Stimulated activated CD4-positive, alpha-beta T cell treated with anti-CD3 and anti-CD28 coated beads, Interleukin-12 subunit alpha, Interleukin-12 subunit beta, amount 100 ng/mL, for 48 hours (primary cell): ENCODE data around the gene MAPK6.

Experiments
- DNase-seq, 3 donors: peaks; one replicate each; pipeline ENCODE4 v3.0.0-alpha.2; 2020; ENCODE audit warnings: low read depth in 2 of 3, low spot score in 1 of 3

The MAPK6 gene

DNA sequence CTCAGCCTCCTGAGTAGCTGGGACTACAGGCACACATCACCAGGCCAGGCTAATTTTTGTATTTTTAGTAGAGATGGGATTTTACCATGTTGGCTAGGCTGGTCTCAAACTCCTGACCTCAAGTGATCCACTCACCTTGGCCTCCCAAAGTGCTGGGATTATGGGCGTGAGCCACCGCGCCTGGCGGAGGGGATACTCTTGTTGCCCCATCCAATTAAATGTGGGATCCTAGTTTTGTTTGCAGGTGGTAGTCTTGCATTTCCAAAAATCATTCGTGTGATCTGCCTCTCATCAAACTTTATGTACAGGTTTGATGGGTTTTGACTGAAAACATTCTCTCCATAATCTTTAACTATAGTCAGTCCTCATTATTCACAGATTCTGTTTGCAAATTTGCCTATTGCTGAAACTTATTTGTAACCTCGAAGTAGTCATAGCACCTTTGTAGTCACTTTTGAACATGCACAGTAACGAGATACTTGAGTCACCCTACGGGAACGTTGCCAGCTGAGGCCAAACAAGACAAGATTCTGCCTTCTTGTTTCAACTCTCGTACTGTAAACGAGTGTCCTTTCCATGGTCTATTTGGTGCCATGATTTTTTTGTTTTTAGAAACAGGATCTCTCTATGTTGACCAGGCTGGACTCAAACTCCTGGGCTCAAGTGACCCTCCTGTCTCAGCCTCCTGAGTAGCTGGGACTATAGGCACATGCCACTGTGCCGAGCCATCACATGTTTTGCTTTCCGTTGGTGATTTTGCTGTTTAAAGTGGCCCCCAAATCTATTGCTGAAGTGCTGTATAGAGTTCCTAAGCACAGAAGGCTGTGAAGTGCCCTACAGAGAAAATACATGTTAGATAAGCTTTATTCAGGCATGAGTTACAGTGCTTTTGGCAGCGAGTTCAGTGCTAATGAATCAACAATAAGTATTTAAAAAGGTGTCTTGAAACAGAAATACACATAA is 8.1 kb upstream of the MAPK6 start:
- peak; percentile 64 to 72 (median 66) for DNase-seq

DNA sequence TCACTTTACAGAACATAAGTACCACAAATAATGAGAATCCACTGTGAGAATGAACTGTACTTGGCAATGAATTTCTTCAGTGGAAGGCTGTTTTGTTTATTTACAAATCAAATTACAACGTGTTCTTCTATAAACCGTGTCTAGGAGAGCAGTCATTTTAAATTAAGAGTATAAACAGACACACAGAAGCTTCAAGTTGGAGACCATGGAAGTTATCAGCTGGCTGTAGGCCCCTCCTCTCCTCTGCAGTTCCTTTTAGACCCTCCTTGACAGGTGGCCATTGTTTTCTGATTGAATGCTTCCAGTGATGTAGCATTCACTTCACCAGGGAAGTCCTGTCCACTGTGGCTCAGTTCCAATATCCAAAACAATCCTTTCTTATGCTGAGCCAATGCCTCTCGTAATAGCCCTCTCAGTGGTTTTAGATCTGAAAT is 7.3 kb upstream of the MAPK6 start:
- DNase-seq: no peak

DNA sequence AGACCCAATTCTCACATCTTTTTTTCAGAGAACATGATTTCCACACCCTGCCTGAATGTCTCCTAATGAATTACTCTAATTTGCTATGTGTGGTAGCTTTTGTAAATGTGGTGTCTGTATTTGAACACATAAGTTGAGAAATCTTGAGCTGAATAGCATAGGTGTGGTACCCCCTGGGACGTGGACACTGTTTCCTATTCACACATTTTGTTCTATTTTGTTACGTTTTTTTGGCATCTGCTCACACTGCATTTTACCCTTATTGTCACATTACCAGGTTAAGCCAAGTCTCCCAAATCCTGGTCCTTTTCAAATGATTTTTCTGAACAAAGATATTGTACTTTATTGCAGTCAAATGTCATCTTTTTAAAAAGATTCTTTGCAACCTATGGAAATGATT is 6.8 kb upstream of the MAPK6 start:
- no peak for DNase-seq

DNA sequence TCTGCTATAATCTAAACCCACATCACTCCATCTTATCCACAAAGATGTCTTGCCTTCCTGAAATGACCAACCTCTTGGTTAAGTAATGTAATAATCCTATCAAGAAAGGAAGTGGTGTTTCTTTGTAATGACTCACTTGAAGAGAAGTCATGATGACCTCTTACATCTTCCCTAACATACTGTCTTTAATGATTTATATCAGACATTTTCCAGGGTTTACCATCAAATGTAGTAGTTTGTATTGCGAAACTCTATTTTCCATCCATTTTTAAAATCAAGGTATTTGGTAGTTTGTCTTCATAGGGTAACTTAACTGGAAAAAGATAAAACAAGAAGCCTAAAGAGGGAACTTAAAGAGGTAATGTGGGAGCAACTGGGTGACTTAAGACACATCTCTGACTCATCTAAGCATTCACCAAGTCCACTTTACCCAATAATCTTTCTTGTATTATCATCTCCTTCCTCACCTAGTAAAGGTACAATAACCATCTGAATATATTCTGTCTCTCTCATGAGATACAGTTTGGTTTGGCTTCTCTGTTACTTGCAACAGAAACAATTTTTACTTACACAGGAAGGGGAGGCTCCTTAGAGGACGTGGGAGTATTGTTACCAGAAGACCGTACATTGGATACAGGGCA is 5.7 kb upstream of the MAPK6 start:
- no peak for DNase-seq

DNA sequence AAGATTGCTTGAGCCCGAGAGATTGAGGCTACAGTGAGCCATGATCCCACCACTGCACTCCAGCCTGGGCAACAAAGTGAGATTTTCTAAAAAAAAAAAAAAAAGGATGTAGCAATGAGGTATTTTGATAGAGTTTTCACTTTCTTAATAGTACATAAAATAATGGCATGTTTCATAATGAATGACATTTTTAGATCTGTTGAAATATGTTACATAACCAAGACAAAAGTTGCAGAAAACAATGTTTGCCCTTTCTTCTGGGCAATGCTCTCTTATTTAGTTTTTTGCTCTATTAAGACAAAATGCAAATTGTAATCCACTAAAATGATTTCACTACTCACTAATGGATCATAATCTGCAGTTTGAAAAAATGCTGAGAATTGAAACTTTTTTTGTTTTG is 4.4 kb upstream of the MAPK6 start:
- no peak for DNase-seq

DNA sequence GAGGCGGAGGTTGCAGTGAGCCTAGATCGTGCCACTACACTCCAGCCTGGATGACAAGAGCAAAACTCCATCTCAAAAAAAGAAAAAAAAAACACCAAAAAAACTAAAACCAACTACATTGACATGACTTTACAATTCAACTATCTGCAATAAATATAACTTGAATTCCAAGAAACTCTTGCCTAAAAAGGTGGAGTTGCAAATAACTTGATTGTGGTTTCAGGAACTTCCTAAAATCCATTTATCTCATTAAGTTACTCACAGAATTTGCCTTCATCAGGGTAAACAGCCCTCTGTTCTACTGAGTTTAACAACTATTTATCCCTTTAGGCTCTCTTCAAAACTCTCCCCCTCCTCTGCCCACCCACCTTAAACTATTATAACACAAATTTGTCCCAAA is 2.7 kb upstream of the MAPK6 start:
- no peak for DNase-seq

DNA sequence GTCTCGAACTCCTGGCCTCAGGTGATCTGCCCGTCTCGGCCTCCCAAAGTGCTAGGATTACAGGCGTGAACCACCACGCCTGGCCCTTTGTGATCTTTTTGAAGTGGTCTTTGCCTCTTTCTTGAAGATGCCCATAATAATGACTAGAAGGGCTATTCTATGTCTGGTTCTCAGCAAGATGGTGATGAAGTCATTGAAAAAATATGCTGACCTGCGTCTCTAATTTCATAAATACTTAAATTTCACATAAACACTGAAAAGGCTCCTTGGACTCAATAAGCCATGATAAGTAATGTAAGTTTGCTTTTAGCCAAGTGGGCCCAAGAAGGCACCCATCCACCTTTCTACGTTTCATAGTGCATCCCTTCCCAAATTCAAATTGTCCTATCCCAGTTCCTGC is 775 bp upstream of the MAPK6 start:
- DNase-seq: no peak

DNA sequence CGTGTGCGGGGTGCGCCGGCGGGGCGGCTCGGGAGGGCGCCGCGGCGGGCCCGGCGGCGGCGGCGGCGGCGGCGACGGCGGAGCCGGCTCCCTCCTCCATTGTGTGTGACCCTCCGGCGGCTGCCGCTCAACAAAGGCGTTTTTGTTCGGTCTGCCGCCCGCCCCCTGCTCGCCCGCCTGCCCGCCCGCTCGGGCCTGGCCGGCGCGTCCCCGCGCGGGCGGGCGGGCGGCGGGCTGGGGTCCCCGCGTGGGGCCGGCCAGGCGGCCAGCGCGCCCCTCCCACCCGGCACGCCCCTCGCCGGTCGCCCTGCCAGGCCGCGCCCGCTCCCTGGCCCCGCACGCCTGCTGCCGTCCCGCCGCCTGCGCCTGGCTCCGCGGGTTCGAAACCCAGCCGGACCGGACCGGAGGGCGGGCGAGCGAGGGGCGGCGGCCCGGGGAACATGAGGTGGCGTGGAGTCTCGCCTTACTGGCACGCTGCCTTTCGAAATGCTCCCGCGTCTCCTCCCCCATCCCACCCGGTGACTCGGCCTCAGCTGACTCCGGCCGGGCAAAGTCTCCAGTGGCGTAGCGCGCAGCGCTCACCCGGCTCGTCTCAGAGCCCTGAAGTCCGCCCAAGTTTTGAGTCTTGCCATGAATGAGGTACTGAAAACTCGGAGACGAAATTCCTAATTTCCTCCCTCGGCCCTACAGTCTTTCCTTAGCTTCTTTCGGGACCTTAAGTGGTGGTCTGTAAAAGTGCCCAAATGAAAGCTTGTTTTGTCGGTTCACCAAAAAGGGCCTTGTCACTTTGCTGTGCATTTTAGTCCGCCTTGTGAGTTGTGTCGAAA is 588 bp downstream of the MAPK6 start:
- peak; percentile 48 to 58 (median 52) for DNase-seq

DNA sequence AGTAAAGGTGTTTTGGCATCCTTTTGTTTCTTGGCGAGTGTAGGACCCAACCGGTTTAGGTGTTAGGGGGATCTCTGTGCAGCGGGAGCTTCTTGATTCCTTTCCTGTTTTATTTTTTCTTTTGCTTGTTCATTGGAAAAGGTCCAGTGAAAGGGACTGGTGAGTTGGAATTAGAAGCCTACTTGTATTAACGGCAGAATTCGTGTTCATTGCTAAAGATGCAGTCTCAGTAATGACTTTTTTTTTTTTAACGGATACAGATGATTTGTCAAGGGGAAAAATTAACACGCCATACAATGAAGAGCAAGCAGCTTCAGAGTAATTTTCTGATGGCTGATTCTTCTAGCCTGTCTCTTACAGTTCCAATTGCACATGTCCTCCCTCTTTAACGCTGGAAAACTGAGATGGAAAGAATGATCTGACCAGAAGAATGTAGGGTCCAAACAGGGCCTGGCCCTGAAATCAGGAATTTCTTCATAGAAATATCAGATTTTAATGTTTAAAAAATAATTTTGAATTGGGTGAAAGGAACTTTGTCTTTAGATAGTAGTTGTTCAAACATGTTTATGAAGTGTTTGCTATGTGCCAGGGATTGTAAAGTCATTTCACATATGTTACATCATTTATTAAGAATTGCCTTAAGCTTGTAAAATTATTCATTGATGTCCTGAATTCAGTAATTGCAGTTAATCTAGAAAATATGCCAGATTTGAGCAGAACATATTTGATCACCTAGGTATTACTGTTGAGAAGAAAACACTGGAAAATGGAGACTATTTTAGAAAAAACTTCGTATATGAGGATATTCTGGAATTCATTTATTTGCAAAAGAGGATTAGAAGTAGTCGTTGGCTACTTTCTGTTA is 1.4 kb downstream of the MAPK6 start:
- no peak for DNase-seq

DNA sequence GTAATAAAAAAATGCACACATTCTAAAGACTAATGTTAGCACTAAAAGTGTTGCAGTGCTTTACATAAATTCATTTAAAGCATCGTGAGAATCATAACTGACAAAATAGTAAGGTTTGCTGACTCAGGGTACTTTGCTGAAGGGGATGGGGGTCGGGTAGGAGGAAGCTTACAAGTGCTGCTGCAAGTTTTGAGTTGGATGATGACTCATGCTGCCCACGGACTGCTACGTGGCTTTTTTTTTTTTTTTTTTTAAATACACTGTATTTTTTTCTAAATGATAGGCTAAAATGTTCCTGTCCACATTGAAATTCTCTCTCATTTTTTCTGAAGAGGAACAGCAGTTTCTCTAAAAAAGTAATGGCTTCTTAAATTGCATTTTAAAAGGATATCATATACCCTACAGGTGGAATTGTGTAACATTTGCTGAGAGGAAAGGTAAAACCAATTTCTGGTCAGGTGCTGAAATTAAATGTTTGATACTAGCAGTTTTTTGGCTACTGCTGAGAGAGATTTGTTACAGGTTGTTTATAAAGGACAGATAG is 2.2 kb downstream of the MAPK6 start:
- peak; percentile 49 to 67 (median 52) for DNase-seq

DNA sequence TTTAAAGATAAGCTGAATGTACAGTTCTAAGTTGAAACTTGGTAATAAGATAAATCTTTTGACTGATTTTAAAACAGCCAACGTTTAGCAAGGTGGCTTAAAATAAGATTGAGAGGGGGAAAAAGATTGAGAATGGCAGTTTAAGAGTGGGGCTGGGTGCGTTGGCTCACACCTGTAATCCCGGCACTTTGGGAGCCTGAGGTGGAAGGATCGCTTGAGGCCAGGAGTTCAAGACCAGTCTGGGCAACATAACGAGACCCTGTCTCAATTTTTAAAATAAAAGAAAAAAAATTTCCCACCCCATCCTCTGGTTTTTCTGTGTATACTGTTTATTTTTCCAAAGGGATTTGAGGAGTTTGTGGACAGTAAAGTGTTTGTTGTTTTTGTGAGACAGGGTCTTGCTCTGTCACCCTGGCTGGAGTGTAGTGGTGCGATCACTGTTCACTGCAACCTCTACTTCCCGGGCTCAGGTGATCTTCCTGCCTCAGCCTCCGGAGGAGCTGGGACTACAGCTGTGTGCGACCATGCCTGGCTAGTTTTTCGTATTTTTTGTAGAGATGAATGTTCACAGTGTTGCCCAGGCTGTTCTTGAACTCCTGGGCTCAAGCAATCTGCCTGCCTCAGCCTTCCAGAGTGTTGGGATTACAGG is 3.0 kb downstream of the MAPK6 start:
- DNase-seq: no peak

DNA sequence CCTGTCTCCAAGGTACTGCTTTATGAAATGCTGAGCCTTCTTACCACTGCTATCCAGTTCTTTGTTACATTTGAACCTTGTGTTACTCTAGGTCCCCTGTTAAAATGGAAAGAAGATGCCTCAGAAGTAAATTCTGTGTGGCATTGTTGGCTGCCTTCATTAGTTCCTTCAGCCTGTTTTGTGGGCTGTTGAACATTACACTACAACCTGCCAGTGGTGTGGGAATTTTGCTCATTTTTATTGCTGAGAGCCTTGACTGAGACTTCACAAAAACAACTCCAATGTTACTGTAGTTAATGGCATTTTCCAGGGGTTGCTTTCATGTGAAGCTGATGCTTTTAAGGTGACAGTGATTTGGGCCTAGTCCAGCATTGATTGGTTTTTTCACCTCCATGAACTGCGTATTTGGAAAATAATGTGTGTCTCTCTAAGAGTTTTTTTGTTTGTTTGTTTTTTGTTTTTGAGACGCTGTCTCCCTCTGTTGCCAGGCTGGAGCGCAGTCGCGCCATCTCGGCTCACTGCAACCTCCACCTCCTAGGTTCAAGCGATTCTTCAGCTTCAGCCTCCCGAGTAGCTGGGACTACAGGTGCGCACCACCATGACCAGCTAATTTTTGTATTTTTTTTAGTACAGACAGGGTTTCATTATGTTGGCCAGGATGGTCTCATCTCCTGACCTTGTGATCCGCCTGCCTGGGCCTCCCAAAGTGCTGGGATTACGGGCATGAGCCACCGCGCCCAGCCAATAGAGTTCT is 4.3 kb downstream of the MAPK6 start:
- no peak for DNase-seq

DNA sequence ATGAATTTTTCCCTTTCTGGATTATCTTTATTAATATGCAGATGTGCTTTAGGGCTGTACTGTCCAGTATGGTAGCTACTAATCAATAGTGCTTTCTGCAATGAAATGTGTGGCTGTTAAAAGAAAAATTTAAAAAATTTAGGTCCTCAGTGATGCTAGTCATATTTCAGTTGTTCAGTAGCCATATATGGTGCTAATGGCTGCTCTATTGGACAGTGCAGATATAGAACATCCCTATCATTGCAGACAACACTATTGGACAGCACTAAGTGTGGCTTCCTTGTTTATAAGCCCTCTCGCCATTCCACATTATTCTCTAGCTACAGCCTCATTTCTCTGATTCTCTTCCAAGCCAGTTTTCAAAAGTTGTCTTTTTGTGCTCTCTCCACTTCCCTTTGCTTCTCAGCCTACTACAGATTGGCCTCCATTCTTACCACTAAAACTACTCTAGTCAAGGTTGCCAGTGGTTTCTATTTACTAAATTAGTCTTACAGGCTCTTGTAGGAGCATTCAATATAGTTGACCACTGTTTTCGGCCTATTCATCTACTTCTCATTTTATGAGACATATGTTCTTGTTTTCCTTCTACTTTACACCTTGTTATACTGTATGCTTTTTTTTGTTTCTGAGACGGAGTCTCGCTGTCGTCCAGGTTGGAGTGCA is 9.5 kb downstream of the MAPK6 start:
- no peak for DNase-seq

DNA sequence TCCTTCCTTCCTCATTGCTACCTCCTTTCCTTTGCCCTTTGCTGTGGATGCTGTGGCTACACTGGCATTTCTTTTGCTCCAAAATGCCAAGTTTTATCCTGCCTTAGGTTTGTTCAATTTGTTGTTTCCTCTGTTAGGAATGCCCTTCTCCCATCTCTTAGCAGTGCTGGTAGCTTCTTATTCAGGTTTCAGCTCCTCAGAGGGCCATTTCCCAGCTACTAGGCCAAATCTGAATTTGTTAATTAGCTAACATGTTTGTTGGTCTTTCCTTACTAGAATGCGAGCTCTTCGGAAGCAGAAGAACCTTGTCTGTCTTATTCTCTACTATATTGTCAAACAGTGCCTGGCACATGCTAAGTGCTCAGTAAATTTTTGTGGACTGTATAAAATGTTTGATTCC is 11.0 kb downstream of the MAPK6 start:
- no peak for DNase-seq

DNA sequence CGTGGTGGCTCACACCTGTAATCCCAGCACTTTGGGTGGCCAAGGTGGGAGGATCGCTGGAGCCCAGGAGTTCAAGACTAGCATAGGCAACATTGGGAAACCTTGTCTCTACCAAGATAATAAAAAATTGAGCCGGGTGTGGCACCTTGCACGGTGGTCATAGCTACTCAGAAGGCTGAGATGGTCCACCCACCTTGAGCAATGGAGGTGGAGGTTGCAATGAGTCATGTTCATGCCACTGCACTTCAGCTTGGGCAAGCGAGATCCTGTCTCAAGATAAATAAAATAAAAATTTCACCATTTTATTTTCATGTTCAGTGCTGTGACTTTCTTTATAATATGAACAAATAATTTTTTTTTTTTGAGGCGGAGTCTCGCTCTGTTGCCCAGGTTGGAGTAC is 12.5 kb downstream of the MAPK6 start:
- no peak for DNase-seq

DNA sequence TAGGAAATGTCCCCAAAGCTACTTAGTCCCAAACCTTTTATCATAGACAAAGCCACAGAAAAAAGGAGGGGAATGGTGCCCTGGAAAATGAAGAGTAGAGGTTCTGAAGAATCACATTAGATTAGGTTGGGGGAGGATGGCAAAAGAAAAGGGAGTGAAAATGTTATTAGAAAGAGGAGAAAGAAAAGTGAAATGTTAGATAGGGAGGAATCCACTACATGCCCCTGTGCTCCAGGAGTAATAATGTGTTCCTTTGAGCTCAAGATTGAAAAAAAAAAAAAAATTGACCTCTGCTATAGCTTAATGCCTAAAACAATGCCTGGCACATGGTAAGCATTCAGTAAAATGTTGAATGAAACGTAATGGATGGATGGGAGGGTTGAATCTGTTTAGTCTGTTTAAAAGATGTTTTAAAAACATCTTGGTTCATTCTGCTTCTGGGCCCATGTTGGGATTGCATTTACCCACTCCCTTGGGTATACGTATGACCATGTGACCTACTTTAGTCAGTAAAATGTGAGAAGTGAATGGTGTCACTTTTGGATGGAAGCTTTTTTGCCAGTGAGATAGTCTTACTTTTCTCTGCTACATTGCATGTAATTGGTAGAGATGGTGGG is 19.0 kb downstream of the MAPK6 start:
- DNase-seq: no peak

DNA sequence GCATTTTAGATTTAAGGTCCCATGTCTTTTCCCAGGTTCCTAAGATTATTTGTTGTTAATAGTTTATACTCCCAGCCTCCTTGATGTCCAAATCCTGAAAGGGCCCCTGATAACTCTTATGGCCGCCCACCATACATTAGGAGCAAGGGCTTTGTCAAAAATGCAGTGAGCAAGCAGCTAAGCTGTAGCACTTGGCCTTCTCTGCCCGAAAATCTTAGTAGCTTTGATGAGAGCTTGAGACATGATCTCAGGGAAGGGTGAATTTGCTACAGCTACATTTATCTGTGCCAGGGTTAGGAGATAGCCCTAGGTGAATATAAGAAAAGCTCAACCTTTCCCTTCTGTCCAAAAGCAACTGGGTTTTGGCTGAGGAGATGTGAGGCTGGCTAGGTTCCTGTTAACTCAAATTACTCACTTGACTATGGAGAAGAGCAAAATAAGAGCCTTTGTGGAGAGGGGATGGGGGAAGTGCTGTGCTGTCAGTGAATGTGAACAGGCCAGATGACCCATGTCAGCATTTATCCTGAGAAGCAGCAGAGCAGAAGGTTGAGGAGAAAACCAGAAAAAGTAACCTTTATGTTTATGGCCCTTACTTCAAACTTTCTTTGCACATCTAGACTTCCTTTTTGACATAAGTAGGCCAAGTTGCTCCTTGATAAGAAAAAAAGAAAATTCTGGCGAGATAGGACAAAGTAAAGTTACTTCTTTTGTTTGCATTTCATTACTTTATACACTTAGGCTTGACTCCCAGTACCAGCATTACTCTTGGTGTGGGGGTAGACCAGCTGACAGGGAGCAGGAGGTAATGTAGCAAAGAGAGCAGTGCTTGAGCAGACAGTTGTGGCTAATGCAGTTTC is 21.1 kb downstream of the MAPK6 start:
- DNase-seq: no peak
